HCT116 (cell line): Measurements from ENCODE around the gene SRL. TPM values are rescaled to one million over a fixed set of nuclear protein-coding genes. Genes with fewer than 3 reads are reported as not detected.
A peak's percentile ranks its signal among the peaks of the same experiment; 100 is the strongest.

Experiments
- ATAC-seq: fragments of 200-7000 bp; cut with Tn5 transposase; 2 replicates; pipeline ENCODE4 v1.9.1; 2020; ENCODE audit warnings: mild to moderate bottlenecking, moderate library complexity
- BruUV-seq: library from RNA; stranded (reverse); fragments of 400-500 nt; replicated peaks from 2 replicates; lab custom pipeline; 2021; lab: Mats Ljungman, UMichigan
- CTCF ChIA-PET: fragments of 300-600 bp; sonication (Branson Sonifier 250); formaldehyde crosslinking; loops from one replicate; lab custom pipeline; 2021; ENCODE audit warnings: antibody characterized with exemption; lab: Charles Lee
- POLR2A ChIA-PET: fragments of 300-600, 350-600 bp; sonication (Branson Sonifier 250); formaldehyde crosslinking; loops from one replicate; lab custom pipeline; 2021; ENCODE audit warnings: antibody characterized with exemption; lab: Charles Lee
- RAD21 ChIA-PET, 2 experiments: fragments of 300-600 bp; sonication (Branson Sonifier 250); formaldehyde crosslinking; loops; one replicate each; lab custom pipeline; 2023; ENCODE audit warnings: low total read pairs in 2 of 2; ENCODE audit not compliant: uncharacterized antibody in 2 of 2, unreplicated experiment in 2 of 2, low non-redundant PET in 1 of 2; lab: Charles Lee
- DNase-seq: peaks from one replicate; pipeline ENCODE4 v3.0.0-alpha.2; 2010; ENCODE audit warnings: low read depth, low spot score
- H2AFZ ChIP-seq: fragments of 200-600 bp; shearing (Covaris generic), sonication (generic); 2 replicates; pipeline ENCODE4 v1.6.1; 2017; ENCODE audit warnings: low read depth, mixed run types, mixed read lengths, antibody characterized with exemption, low read length; ENCODE audit not compliant: poor library complexity, severe bottlenecking
- H3K27ac ChIP-seq: 2 replicates; pipeline ENCODE4 v1.5.1; 2012; ENCODE audit warnings: low read depth, low read length
- H3K27me3 ChIP-seq: fragments of 200-600 bp; sonication (generic); 2 replicates; pipeline ENCODE4 v1.6.1; 2016; ENCODE audit warnings: mixed run types, low read length, mixed read lengths; ENCODE audit not compliant: insufficient read depth
- H3K36me3 ChIP-seq, 2 experiments: fragments of 200-500 bp in 1 of 2; fragments of 200-600 bp in 1 of 2; sonication (Bioruptor generic) in 1 of 2; sonication (generic) in 1 of 2; 2 replicates each; pipeline versions ENCODE4 v1.5.1 to v1.6.1; 2014 to 2016; ENCODE audit warnings: low read length in 2 of 2, inconsistent platforms in 1 of 2, mixed read lengths in 1 of 2, mixed run types in 1 of 2; ENCODE audit not compliant: insufficient read depth in 2 of 2, control insufficient read depth in 1 of 2
- H3K4me1 ChIP-seq, 2 experiments: fragments of 200-600 bp in 1 of 2; sonication (generic) in 1 of 2; 2 replicates each; pipeline versions ENCODE4 v1.5.1 to v1.6.1; 2012 to 2017; ENCODE audit warnings: low read length in 2 of 2, inconsistent platforms in 1 of 2, mild to moderate bottlenecking in 1 of 2, mixed read lengths in 1 of 2, mixed run types in 1 of 2, moderate library complexity in 1 of 2; ENCODE audit not compliant: insufficient read depth in 2 of 2, control insufficient read depth in 1 of 2
- H3K4me2 ChIP-seq: fragments of 200-600 bp; sonication (generic); 2 replicates; pipeline ENCODE4 v1.6.1; 2017; ENCODE audit warnings: mixed run types, low read length, mixed read lengths
- H3K4me3 ChIP-seq, 2 experiments: fragments of 200-600 bp in 1 of 2; sonication (generic) in 1 of 2; replicated peaks in 1 of 2; 2 replicates each; pipeline ENCODE4 v1.5.1; 2011 to 2016; ENCODE audit warnings: low read length in 2 of 2, control low read depth in 1 of 2, low read depth in 1 of 2, mild to moderate bottlenecking in 1 of 2, mixed read lengths in 1 of 2, mixed run types in 1 of 2
- H3K79me2 ChIP-seq: fragments of 200-600 bp; sonication (generic); 2 replicates; pipeline ENCODE4 v1.6.1; 2017; ENCODE audit warnings: mild to moderate bottlenecking, mixed run types, low read length, moderate library complexity, mixed read lengths; ENCODE audit not compliant: insufficient read depth
- H3K9ac ChIP-seq: fragments of 200-600 bp; sonication (generic); 2 replicates; pipeline ENCODE4 v1.6.1; 2016; ENCODE audit warnings: low read length, mixed read lengths
- H3K9me2 ChIP-seq: fragments of 200-600 bp; sonication (generic), shearing (Covaris generic); 2 replicates; pipeline ENCODE4 v1.6.1; 2017; ENCODE audit warnings: mixed run types, mild to moderate bottlenecking, moderate library complexity; ENCODE audit not compliant: insufficient read depth
- H3K9me3 ChIP-seq, 2 experiments: fragments of 200-500 bp in 1 of 2; fragments of 200-600 bp in 1 of 2; sonication (Bioruptor generic) in 1 of 2; sonication (generic) in 1 of 2; 2 replicates each; pipeline ENCODE4 v1.6.1; 2014 to 2017; ENCODE audit warnings: low read length in 2 of 2, mixed read lengths in 2 of 2, inconsistent platforms in 1 of 2, low read depth in 1 of 2, mild to moderate bottlenecking in 1 of 2, mixed run types in 1 of 2, moderate library complexity in 1 of 2; ENCODE audit not compliant: control insufficient read depth in 1 of 2, insufficient read depth in 1 of 2
- H4K20me1 ChIP-seq: fragments of 200-600 bp; sonication (generic), shearing (Covaris generic); 2 replicates; pipeline ENCODE4 v1.6.1; 2017; ENCODE audit warnings: mixed run types, mild to moderate bottlenecking, moderate library complexity; ENCODE audit not compliant: insufficient read depth
- ATF3 ChIP-seq: IDR thresholded peaks from 2 replicates; pipeline ENCODE4 v1.6.1; 2012
- CBX3 ChIP-seq: IDR thresholded peaks from 2 replicates; pipeline ENCODE4 v1.6.1; 2012; ENCODE audit warnings: low read depth
- CEBPB ChIP-seq: IDR thresholded peaks from 2 replicates; pipeline ENCODE4 v1.6.1; 2012; ENCODE audit warnings: low read depth
- CTCF ChIP-seq, 3 experiments: fragments of 200-600 bp in 1 of 3; sonication (generic) in 1 of 3; IDR thresholded peaks in 2 of 3; conservative IDR thresholded peaks in 1 of 3; 2 replicates each; pipeline ENCODE4 v1.5.1; 2012 to 2017; ENCODE audit warnings: low read depth in 2 of 3, low read length in 2 of 3, antibody characterized with exemption in 1 of 3, borderline replicate concordance in 1 of 3, control low read depth in 1 of 3, mild to moderate bottlenecking in 1 of 3, mixed read lengths in 1 of 3, mixed run types in 1 of 3, moderate library complexity in 1 of 3; ENCODE audit not compliant: insufficient read depth in 1 of 3
- ELF1 ChIP-seq: IDR thresholded peaks from 2 replicates; pipeline ENCODE4 v1.6.1; 2012; ENCODE audit warnings: low read depth, borderline replicate concordance
- EZH2phosphoT487 ChIP-seq: fragments of 200-600 bp; IDR thresholded peaks from 2 replicates; pipeline ENCODE4 v1.6.1; 2018; ENCODE audit warnings: antibody characterized with exemption, borderline replicate concordance
- FOSL1 ChIP-seq: IDR thresholded peaks from 2 replicates; pipeline ENCODE4 v1.6.1; 2012; ENCODE audit warnings: low read depth
- JUND ChIP-seq: IDR thresholded peaks from 2 replicates; pipeline ENCODE4 v1.6.1; 2012
- POLR2A ChIP-seq: IDR thresholded peaks from 2 replicates; pipeline ENCODE4 v1.7.0; 2011; ENCODE audit warnings: borderline replicate concordance; ENCODE audit not compliant: insufficient read depth, insufficient read length; ENCODE audit errors: extremely low read depth
- RAD21 ChIP-seq: IDR thresholded peaks from 2 replicates; pipeline ENCODE4 v1.6.1; 2012; ENCODE audit warnings: low read depth, mild to moderate bottlenecking
- SRF ChIP-seq: IDR thresholded peaks from 2 replicates; pipeline ENCODE4 v1.6.1; 2012; ENCODE audit warnings: low read depth
- TCF7L2 ChIP-seq: IDR thresholded peaks from 2 replicates; pipeline ENCODE4 v1.7.0; 2011; ENCODE audit warnings: borderline replicate concordance, inconsistent platforms; ENCODE audit not compliant: insufficient read depth, insufficient read length; ENCODE audit errors: extremely low read depth
- ZFX ChIP-seq: fragments of 450-650 bp; IDR thresholded peaks from 2 replicates; pipeline ENCODE4 v1.6.1; 2017
- intact Hi-C: fragments of 100-400 bp; cut with micrococcal nuclease; formaldehyde crosslinking; loops from 2 replicates; pipeline ENCODE4 v1.10.0; 2022
- total RNA-seq: library from RNA; stranded (reverse); gene quantifications from one replicate; pipeline ENCODE4 v1.2.1, GENCODE V29; 2021; ENCODE audit not compliant: unreplicated experiment
- TF ChIP-seq, protein P1 (sequence below): IDR thresholded peaks from 2 replicates; pipeline ENCODE4 v1.6.1; 2012; ENCODE audit warnings: low read depth

The SRL gene
- total RNA-seq, 1 experiment from 2014 or later, result not detected

GRCh38 chr16:4290236-4290830, 48.5 kb upstream of the SRL start (continued):
- peak; percentile 65; the same call in 1 of the 2 replicates for TF ChIP-seq CBX3
- no peak for TF ChIP-seq ELF1
- no peak for TF ChIP-seq ZFX
- TF ChIP-seq JUND, result peak; percentile 84
- TF ChIP-seq SRF, result no peak

DNA sequence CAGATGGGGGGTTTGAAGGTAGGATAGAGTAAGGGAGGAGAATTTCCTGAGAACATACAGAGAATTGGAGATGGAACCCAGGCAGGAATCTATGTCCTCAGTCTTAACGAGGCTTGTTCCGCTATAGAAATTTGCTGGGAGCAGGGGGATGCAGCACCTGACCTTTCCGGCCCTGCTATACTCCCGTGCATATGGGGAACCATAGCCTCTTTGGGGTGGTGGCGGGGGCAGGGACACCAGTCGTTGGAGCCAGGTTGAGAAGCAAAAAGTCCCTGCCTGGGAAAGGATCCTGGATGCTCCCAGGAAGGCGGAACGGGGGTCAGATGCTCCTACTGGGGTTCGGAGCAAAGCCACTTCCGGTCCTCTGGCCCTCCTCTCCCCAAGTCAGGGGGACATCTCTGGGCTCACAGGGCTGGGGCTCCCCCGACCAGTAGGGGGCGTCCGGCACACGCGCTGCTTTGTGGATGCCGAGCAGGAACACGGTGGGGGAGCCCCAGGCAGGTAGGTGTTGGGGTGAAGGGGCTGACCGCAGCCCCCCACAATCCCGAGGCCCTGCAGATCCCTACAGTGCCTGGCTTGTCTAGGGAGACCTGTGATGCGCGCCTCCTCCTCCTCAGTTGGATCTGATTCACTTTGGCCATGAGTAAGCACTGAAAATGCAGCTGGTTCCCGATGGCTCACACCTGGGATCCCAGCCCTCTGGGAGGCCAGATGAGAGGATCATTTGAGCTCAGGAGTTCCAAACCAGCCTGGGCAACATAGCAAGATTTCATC, 46.5 kb upstream of the SRL start:
- peak overlapping the region; percentile 71 for H3K4me2 ChIP-seq
- no peaks in the 10 kb centered on the region for H3K27me3 ChIP-seq
- no peaks in the 10 kb centered on the region for H4K20me1 ChIP-seq
- intact Hi-C loops, result loop anchor here (1.0 kb wide), 1 partner anchor 42 kb away; no protein-coding TSS in a partner anchor
- peak overlapping the region; percentile 53 for H3K9ac ChIP-seq
- CTCF ChIA-PET, result interaction anchor here (0.6 to 2.9 kb wide), 12 partner anchors 9 to 260 kb away, joined by 3 to 21 read pairs (median 8); partner anchors contain the start of gene TFAP4
- peak overlapping the region in 1 of 2 experiments; percentile 20; a peak in 2 of 4 replicates for H3K4me3 ChIP-seq
- DNase-seq (no peak), ATAC-seq (peak; percentile 85)
- no peaks in the 10 kb centered on the region for H3K36me3 ChIP-seq
- TF ChIP-seq CEBPB, result no peak
- no peak for TF ChIP-seq SRF
- peak; percentile 33 for TF ChIP-seq TCF7L2
- peak; percentile 19; the same call in 1 of the 2 replicates for TF ChIP-seq FOSL1
- TF ChIP-seq, protein P1, sequence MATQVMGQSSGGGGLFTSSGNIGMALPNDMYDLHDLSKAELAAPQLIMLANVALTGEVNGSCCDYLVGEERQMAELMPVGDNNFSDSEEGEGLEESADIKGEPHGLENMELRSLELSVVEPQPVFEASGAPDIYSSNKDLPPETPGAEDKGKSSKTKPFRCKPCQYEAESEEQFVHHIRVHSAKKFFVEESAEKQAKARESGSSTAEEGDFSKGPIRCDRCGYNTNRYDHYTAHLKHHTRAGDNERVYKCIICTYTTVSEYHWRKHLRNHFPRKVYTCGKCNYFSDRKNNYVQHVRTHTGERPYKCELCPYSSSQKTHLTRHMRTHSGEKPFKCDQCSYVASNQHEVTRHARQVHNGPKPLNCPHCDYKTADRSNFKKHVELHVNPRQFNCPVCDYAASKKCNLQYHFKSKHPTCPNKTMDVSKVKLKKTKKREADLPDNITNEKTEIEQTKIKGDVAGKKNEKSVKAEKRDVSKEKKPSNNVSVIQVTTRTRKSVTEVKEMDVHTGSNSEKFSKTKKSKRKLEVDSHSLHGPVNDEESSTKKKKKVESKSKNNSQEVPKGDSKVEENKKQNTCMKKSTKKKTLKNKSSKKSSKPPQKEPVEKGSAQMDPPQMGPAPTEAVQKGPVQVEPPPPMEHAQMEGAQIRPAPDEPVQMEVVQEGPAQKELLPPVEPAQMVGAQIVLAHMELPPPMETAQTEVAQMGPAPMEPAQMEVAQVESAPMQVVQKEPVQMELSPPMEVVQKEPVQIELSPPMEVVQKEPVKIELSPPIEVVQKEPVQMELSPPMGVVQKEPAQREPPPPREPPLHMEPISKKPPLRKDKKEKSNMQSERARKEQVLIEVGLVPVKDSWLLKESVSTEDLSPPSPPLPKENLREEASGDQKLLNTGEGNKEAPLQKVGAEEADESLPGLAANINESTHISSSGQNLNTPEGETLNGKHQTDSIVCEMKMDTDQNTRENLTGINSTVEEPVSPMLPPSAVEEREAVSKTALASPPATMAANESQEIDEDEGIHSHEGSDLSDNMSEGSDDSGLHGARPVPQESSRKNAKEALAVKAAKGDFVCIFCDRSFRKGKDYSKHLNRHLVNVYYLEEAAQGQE, result no peak
- no peak for TF ChIP-seq POLR2A
- no peak for TF ChIP-seq CBX3
- TF ChIP-seq ATF3, result no peak
- peak; percentile 95 for TF ChIP-seq RAD21
- TF ChIP-seq EZH2phosphoT487, result no peak
- peak; percentile 88 to 99 (median 98) for TF ChIP-seq CTCF (IDR thresholded peaks at IDR 0.05 in 2 of 3, conservative IDR thresholded peaks at IDR 0.05 in 1 of 3; ENCODE audit: borderline replicate concordance in 1 of 3, insufficient read depth in 1 of 3, low read depth in 2 of 3, low read length in 2 of 3)
- H3K9me3 ChIP-seq, result no peaks in the 10 kb centered on the region
- H3K27ac ChIP-seq, result no peak overlapping the region; the same call in 1 of the 2 replicates
- no peaks in the 10 kb centered on the region for H3K79me2 ChIP-seq
- POLR2A ChIA-PET, result interaction anchor here (0.7 to 2.1 kb wide), 3 partner anchors 11 to 105 kb away, joined by 3 to 6 read pairs (median 3); no protein-coding TSS in a partner anchor
- BruUV-seq, result no TSS peak
- no peaks in the 10 kb centered on the region for H3K9me2 ChIP-seq
- peaks cover 48 to 75% of the 10 kb centered on the region in 2 experiments for H3K4me1 ChIP-seq
- RAD21 ChIA-PET, result interaction anchor here (0.7 to 1.1 kb wide), 3 partner anchors 28 to 42 kb away, joined by 3 to 5 read pairs (median 4); partner anchors contain the start of gene GLIS2 (in 1 of the 2)
- H2AFZ ChIP-seq, result no peak overlapping the region
